ENCODE results near the gene CACNG5.

Gene CACNG5

GRCh38 chr17:66834919-66835454 is at the start of gene CACNG5:
Gene CACNG5 (plus strand): TSS chr17:66835117. CDS start chr17:66877333, 42,216 bp downstream.
- DNase-seq, result no peak

GRCh38 chr17:66786107-66786506 is 48.8 kb upstream of the CACNG5 start:
- no peak for DNase-seq

- DNase-seq, result no peak
These were observed 47.0 kb upstream of the CACNG5 start for GRCh38 chr17:66787914-66788313.

GRCh38 chr17:66789093-66789492 is 45.8 kb upstream of the CACNG5 start:
- DNase-seq, result no peak

- DNase-seq, result no peak
These were observed 44.9 kb upstream of the CACNG5 start for GRCh38 chr17:66789961-66790437.

- DNase-seq, result no peak
These were observed 44.3 kb upstream of the CACNG5 start for GRCh38 chr17:66790501-66791061.

GRCh38 chr17:66791347-66791746 is 43.6 kb upstream of the CACNG5 start:
- DNase-seq, result peak; percentile 52

GRCh38 chr17:66793814-66794213 is 41.1 kb upstream of the CACNG5 start:
- no peak for DNase-seq

GRCh38 chr17:66795486-66795885 is 39.4 kb upstream of the CACNG5 start:
- DNase-seq, result no peak

GRCh38 chr17:66799849-66800537 is 34.9 kb upstream of the CACNG5 start:
- peak; percentile 23 for DNase-seq

- no peak for DNase-seq
These were observed 31.4 kb upstream of the CACNG5 start for GRCh38 chr17:66803474-66803951.

- no peak for DNase-seq
These were observed 29.4 kb upstream of the CACNG5 start for GRCh38 chr17:66805567-66805966.

- no peak for DNase-seq
These were observed 27.7 kb upstream of the CACNG5 start for GRCh38 chr17:66807182-66807581.

- DNase-seq, result no peak
These were observed 25.5 kb upstream of the CACNG5 start for GRCh38 chr17:66809408-66809807.

- no peak for DNase-seq
These were observed 23.8 kb upstream of the CACNG5 start for GRCh38 chr17:66810951-66811682.

- DNase-seq, result no peak
These were observed 23.2 kb upstream of the CACNG5 start for GRCh38 chr17:66811683-66812054.

- no peak for DNase-seq
These were observed 22.3 kb upstream of the CACNG5 start for GRCh38 chr17:66812571-66812970.

GRCh38 chr17:66813296-66813695 is 21.6 kb upstream of the CACNG5 start:
- DNase-seq, result no peak

- no peak for DNase-seq
These were observed 20.9 kb upstream of the CACNG5 start for GRCh38 chr17:66814026-66814425.

GRCh38 chr17:66814570-66814969 is 20.3 kb upstream of the CACNG5 start:
- no peak for DNase-seq

GRCh38 chr17:66817750-66818149 is 17.2 kb upstream of the CACNG5 start:
- no peak for DNase-seq

- DNase-seq, result no peak
These were observed 15.5 kb upstream of the CACNG5 start for GRCh38 chr17:66819466-66819865.

- no peak for DNase-seq
These were observed 12.9 kb upstream of the CACNG5 start for GRCh38 chr17:66822009-66822408.

- DNase-seq, result no peak
These were observed 8.1 kb upstream of the CACNG5 start for GRCh38 chr17:66826856-66827255.

Measured in suppressor macrophage treated with lipopolysaccharide for 4 hours (primary cell).